GM18502 (cell line): ENCODE data around the gene PLEKHA6.
"Not testable (repeated sequence)": the region's sequence is repeated elsewhere in the genome, so short reads cannot be mapped to it uniquely, and the experiment has no call there.

ENCODE experiments used
- ATAC-seq: cut with Tn5 transposase; IDR thresholded peaks from one replicate; pipeline ENCODE4 v1.9.1; 2021; ENCODE audit warnings: mild to moderate bottlenecking; ENCODE audit not compliant: unreplicated experiment, poor library complexity

Gene PLEKHA6

GRCh38 chr1:204250428-204251030 lies 109.2 kb downstream of the PLEKHA6 start:
- ATAC-seq: no peak

DNA sequence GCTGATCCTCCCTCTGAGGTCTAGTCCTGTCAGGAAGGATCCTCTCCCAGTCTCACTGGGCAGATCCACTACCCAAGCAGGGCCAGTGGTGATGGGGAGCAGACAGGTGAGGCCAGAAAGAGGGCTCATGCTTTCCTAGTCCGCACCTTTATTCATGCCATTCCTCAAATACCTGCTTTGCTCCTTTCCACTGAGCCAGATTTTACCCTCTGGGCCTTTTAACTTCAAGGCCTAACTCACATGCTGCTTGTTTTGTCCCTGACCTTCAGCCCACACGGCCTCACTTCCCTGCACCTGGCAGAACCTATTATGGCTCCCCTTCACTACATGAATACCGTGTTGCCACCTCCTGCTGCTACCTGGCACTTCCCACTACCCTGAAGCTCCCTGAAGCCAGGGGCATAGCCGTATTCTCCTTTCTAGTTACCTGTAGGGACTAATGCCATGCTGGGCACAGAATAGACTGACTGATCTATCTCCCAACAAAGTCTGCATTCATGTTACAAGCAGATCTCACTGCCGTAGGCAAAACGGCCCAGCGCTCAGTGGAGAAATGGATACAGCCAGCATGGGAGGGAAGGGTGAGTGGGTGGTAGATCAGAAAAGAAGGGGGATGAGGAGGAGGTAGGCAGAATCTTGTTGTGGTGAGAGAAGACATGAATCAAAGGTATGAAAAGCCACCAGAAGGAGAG lies 109.8 kb downstream of the PLEKHA6 start:
- no peak for ATAC-seq

GRCh38 chr1:204248954-204249353 lies 110.8 kb downstream of the PLEKHA6 start:
- ATAC-seq: no peak

GRCh38 chr1:204246876-204247275 lies 112.9 kb downstream of the PLEKHA6 start:
- no peak for ATAC-seq

GRCh38 chr1:204242920-204243319 lies 116.8 kb downstream of the PLEKHA6 start:
- no peak for ATAC-seq

DNA sequence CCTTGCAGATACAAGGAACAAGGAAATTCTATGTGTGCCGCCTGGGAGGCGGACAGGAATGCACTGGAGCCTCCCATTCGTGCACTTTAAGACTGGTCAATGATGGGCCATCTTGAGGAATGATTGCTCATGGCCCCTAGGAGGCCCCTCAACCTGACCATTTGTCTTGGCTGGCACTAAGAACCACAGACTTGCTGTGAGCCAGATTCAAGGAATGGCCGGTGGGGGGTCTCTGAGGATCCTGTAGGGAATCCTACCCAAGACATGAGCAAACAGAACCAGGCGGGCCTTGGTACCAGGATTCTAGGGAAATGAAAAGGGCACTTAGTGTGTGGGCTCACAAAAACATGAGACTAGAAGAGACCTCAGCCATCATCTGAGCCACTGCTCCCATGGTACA lies 117.8 kb downstream of the PLEKHA6 start:
- ATAC-seq: no peak

DNA sequence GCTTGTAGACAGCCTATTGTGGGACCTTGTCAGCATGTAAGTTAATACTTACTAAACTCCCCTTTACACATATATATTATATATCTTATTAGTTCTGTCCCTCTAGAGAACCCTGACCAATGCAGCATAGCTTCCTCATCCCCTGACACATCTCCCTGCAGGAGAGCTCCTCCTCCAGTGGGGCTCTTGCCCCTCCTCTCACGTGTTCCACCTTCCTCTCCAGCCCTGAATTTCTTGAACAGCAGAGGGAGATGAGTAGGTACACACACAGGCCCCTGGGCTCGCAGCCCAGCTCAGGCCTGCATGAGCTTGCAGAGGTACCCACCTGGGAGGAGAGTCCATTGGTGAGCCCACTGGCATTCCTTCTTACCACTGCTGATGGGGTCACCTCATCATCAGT lies 118.7 kb downstream of the PLEKHA6 start:
- no peak for ATAC-seq

DNA sequence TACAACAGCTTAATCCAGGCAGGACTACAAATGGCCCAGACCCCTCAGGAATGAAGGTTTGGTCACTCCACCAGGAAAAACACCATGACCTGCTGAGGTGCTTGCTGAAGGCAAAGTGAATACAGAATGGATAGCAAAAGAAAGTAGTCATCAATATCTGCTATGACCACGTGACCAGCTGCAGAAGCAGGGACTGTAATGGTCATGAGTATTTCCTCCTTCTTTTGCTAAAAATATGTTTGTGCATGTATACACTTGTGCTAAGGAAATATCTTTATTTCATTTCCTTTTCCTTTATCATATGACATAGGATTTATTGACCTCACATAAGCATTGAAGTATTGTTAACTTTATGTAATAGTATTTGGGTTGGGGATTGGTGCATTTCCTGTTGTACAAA lies 119.5 kb downstream of the PLEKHA6 start:
- ATAC-seq: no peak

DNA sequence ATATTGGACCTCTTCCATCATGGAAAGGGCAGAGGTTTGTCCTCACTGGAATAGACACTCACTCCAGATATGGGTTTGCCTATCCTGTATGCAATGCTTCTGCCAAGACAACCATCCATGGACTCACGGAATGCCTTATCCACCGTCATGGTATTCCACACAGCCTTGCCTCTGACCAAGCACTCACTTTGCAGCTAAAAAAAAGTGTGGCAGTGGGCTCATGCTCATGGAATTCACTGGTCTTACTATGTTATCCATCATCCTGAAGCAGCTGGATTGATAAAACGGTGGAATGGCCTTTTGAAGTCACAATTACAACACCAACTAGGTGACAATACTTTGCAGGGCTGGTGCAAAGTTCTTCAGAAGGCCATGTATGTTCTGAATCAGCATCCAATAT lies 120.3 kb downstream of the PLEKHA6 start:
- ATAC-seq: not testable (repeated sequence)

- not testable (repeated sequence) for ATAC-seq
Measured at GRCh38 chr1:204238520-204238919, 121.2 kb downstream of the PLEKHA6 start.

DNA sequence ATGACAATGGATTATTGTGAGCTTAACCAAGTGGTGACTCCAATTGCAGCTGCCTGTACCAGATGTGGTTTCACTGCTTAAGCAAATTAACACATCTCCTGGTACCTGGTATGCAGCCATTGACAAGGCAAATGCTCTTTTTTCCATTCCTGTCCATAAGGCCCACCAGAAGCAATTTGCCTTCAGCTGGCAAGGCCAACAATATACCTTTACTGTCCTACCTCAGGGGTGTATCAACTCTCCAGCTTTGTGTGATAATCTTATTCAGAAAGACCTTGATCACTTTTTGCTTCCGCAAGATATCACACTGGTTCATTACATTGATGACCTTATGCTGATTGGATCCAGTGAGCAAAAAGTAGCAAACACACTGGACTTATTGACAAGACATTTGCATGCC lies 122.2 kb downstream of the PLEKHA6 start:
- not testable (repeated sequence) for ATAC-seq

DNA sequence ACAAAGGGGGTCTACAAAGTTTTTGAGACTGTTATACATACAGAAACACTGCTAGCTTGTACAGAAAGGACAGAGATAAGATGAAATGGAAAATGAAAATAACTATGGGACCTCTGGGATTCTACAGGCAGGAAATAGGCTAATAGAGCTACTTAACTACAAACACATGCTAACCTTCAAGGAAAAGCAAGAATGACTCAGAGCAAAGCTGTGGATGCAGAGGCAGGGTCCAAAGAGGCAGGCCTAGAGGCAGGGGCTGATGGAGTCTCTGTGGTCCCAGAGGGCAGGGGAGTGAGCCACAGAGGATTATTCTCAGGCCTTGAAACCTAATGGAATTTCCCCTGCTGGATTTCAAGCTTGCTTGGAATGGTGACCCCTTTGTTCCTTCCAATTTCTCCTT lies 127.2 kb downstream of the PLEKHA6 start:
- ATAC-seq: no peak

GRCh38 chr1:204230211-204230610 lies 129.5 kb downstream of the PLEKHA6 start:
- no peak for ATAC-seq

DNA sequence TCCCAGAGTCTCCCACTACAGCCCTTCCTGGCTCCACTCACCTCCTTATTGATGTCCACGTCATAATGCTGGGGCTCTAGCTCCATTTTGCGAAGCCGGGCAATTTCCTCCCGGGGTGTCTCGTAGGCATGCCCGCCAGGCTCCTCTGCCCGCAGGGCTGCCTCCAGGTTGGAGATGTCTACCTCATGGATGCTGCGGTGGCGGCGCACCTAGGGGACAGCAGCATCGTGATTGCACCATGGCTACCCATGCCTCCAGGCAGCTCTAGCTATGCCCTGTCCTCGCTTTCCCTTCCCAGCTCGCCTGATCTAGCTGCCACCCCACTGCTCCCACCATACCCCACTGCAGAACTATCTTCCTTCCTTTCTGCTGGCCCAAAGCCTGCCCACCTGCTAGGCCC lies 130.8 kb downstream of the PLEKHA6 start:
- no peak for ATAC-seq

GRCh38 chr1:204227996-204228785 lies 131.5 kb downstream of the PLEKHA6 start:
- no peak for ATAC-seq

DNA sequence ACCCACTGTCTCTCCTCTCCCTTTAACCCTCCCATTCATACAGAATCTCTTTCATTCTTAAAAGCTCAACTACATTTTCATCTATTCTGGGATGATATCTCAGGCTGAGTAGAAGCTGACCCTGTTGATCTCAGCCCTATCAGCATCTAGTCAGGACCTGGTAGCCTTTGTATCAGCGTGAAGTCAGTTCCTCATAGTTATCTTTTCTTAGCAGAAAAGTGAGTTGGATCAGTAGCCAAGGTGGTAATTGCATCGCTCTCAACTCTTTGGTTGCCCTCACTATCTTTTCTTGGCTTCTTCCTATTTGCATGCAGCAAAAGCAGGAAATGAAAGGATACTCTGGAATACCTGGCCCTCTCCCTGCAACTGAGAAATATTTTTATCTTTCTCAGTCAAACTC lies 132.4 kb downstream of the PLEKHA6 start:
- no peak for ATAC-seq

DNA sequence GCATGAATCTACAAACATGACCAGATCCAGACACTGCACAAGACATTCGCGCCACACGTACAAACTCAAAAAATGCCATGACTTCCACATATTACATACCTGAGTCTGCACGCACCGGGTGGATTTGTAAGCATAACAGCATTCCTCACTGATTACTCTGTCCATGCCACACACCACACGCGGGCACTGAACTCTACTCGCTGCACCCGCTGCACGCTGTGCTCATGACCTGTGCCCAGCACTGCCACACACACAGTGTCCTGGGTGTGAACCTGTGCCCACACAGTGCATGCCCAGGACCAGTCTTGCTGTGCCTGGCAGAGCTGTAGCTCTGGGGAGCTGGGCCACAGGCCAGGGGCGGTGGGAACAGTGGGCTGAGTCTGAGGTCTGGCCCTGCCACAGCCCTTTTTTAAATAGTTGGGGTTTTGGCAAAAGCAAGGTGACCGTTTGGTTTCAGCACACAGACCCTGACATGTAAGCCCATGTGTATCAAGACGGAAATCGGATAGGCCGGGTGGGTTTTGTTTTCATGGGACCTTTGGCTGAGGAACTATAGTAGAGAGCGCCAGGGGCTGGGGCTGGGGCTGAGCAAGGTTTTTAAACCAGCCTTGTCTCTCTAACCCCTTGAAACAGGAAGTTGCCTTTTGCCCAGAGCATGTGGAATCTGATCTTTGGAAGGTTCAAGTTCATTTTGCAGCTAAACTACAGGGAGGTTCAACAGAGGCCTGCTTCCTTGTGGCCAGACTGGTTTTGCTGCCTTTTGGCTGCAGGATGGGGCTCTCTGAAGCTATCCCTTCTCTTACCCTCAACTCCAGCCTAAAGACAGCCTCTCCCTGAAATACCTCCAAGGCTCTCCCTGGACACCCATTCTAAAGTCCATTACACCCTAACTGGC lies 133.6 kb downstream of the PLEKHA6 start:
- ATAC-seq: no peak

DNA sequence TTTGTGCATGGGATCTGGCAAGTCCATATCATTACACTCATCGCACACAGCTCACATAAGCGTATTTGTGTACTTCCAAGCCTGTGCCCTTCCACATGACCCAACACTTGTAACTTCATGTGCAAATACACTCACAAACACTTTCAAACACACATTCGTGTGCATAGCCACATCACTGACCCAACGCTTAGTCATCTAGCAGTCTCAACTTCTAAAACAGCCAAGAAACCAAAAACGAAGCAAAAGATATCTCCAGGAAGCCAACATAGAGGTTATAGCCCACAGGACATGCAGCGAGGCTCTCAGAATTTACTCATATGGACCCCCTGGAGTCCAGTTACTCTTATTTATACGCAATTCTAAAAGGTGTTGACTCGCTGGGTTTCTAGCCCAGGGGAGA lies 135.1 kb downstream of the PLEKHA6 start:
- no peak for ATAC-seq

GRCh38 chr1:204223129-204223860 lies 136.4 kb downstream of the PLEKHA6 start:
- no peak for ATAC-seq

- no peak for ATAC-seq
Measured at GRCh38 chr1:204222764-204223055, 137.0 kb downstream of the PLEKHA6 start.
